Midbrain (tissue), 1 donor: Measurements from ENCODE around the gene ARHGEF26.
"Not testable (repeated sequence)": the region's sequence is repeated elsewhere in the genome, so short reads cannot be mapped to it uniquely, and the experiment has no call there.

Experiments
- DNase-seq: peaks from one replicate; lab custom pipeline; 2025; lab: John Stamatoyannopoulos, UW

Gene ARHGEF26

GRCh38 chr3:154120961-154121700 is at the start of gene ARHGEF26:
ARHGEF26 (plus strand) TSS chr3:154121390; CDS start chr3:154121993, 603 bp downstream.
- DNase-seq: peak; percentile 72

DNA sequence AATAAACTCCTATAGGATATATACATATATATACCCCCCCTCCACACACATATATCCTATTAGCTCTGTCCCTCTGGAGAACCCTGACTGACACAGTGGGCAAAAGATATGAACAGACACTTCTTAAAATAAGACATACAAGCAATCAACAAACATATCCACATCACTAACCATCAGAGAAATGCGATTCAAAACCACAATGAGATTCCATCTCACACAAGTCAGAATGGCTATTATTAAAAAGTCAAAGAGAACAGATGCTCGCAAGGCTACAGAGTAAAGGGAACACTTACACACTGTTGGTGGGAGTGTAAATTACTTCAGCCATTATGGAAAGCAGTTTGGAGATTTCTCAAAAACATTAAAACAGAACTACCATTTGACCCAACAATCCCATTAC is 46.2 kb upstream of the ARHGEF26 start:
- DNase-seq: no peak

DNA sequence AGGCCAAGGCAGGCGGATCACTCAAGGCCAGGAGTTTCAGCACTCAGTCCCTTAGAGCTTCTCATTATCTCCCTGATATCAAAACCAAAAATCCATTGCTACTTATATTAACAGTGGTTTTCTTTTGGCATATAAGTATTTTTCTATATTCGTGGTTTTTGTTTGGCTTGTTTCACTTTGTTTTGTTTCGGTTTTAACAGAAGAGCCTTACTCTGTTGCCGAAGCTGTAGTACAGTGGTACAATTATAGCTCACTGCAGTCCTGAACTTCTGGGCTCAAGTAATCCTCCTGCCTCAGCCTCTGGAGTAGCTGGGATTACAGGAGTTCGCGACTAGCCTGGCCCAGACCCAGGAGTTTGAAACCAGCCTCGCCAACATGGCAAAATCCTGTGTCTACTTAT is 42.5 kb upstream of the ARHGEF26 start:
- no peak for DNase-seq

DNA sequence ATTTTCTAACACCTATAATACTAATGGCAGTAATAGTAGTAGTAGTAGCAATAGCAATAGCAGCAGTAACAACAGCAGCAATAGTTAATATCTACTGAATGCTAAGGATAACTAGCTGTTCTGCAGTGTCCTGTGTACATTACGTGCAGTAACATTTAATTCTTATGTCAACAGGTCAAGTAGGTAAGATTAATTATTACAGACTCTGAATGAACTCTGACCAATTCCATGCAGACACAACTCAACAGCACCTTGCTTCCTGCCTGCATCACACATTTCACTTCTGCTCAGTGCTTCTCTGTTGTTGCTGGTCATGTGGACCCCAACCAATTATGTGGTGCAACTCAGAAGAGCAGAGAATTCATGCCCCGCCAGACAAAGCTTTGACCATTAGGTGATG is 39.9 kb upstream of the ARHGEF26 start:
- no peak for DNase-seq

- DNase-seq: no peak
Measured at GRCh38 chr3:154085071-154085470, 36.1 kb upstream of the ARHGEF26 start.

- no peak for DNase-seq
Measured at GRCh38 chr3:154085799-154086198, 35.4 kb upstream of the ARHGEF26 start.

DNA sequence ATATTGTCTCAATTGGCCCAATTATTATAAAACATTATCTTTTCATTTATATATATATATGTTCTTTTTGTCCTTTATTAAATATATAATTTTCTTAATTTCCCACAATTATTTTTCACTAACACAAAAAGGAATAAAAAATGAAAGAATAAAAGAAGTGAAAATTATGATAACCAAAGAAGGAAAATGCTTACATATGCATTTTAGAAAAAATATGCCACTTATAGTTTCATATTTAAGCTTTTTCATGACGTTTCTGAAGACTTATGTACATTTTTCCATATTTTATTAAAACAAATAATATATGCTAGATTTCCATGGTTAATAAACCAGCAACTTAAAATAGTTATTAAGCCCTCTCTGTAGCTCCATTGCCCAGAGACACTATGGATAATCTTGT is 34.9 kb upstream of the ARHGEF26 start:
- no peak for DNase-seq

- not testable (repeated sequence) for DNase-seq
Measured at GRCh38 chr3:154087756-154088480, 33.3 kb upstream of the ARHGEF26 start.

DNA sequence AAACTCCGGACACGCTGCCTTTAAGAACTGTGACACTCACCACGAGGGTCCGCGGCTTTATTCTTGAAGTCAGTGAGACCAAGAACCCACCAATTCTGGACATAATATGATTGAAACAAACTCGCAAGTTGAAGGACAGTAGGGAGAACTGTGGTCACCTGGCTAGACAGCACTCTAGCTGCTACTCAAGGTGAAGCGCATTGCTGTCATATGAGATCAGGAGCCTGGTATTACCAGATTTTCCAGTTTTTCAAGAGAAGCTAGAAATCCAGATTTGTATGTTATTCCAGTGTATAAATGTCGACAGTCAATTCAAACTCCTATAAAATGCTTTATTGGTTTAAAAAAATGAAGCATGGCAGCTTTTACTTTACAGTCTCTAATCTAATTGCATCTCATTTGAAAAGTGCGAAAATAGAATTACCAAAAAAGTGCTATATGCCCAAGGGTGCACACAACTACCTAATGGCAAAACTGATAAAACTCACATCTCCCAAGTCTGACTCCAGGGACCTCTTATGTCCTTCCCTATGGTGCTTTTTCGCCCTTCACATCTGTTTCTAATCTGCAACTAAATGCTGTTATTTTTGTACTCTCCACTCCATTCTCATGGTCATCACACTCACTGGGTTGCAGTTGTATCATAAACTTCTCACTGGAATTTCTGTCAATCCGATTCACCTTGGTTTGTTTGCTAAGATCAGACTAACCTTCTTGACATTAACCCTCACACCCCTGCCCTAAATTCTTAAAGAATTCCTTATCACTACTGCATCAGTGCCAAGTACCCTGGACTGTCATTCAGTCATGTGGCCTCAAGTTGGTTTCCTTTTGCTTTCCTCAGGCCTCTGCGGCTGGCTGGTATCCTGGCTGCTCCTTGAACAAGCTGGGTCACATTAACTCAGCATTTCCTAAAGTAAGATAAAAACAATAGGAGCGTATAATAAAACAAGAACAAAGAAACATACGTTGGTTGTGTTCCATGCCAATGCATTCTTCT is 31.5 kb upstream of the ARHGEF26 start:
- no peak for DNase-seq

DNA sequence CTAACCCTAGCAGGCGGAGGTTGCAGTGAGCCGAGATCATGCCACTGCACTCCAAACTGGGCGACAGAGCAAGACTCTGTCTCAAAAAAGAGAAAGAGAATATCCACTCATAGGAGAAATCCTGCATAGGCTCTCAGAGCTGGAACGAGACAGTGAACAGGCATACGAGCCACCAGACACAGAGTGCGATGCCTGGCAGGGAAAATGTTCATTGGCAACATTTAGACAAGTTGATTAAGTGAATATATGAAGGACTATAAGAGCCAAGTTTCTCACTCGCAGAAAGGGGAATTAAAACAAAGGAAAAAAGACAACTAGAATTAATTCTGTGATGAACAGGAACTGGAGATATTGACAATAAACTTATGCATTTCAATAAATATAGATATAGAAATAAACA is 27.1 kb upstream of the ARHGEF26 start:
- DNase-seq: no peak

GRCh38 chr3:154095832-154096421 is 25.3 kb upstream of the ARHGEF26 start:
- no peak for DNase-seq

- peak; percentile 48 for DNase-seq
Measured at GRCh38 chr3:154098376-154098775, 22.8 kb upstream of the ARHGEF26 start.

- no peak for DNase-seq
Measured at GRCh38 chr3:154100556-154100955, 20.6 kb upstream of the ARHGEF26 start.

DNA sequence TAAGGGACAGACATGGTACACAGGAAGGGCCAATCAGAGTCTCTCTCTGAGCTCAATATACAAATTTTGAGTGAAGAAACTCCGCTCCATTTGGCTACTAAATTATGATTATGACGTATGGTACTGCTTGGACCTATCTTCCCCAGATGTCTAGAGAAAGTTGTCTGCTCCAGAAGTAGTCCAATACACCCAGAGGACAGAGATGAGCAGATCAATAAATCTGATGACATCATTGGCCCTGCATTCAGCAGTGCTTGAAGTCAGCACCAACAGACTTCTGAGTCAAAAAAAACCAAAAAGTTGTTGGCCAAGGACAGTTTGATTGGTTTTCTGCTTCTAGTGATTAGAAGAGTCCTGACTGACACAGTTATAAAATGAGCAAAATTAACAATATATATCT is 19.9 kb upstream of the ARHGEF26 start:
- no peak for DNase-seq

- DNase-seq: no peak
Measured at GRCh38 chr3:154102225-154102624, 19.0 kb upstream of the ARHGEF26 start.

GRCh38 chr3:154105218-154105975 is 15.8 kb upstream of the ARHGEF26 start:
- no peak for DNase-seq

DNA sequence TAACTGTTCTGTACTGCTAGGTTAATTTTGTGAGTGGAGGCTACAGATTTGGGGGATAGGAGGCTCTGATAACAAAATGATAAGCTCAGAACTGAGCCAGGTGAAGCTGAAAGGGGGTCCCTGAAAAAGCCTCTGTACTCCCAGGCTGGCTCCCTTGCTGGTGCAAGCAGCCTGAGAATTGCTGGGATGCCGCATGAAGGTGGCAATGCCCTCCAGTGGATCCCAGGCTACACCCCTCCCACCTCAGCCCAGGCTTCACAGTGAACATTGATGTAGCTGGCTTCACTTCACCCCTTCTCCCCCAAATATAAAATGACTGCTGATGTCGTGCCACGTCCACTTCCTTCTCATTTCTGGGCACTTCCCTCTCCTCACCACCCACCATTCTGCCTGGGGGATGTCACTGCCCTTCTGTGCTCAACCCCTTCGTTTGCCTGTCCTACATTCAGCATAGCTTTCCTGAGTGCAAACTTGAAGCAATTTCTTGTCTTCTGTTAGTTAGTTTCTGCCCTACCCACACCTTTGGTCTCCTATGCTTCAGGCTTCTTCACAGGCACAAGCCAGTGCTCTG is 9.7 kb upstream of the ARHGEF26 start:
- DNase-seq: no peak

DNA sequence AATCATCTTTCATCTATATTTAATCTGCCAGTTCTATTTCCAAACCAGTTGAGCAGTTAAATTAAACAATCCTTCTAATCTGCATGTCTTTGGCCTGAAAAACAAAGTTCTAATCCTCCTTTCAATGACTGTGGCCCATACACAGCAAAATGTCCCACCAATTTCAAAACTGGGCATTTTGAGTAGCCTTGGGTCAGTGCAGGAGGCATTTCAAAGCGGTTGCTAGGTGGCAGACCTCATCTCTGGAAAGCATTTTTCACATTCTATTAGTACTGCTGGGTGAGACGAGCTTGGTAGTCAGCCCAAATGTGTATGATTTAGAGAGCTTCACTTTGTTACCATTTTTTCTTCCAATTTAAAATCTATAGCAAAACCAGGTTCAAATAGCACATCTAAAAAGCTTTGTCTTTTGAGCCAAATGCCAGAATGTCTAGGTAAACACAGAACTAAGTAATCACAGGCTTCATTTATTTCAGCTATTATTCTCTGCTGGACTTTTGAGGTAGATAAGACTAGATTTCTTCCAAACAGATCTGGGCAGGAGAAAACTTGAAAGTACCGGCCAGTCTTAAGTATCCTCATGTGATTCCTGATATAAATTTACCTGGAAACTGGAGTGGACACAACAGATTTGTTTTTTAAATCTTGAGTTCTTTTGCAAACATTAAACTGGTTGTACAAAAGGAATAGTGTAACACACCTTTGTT is 8.9 kb upstream of the ARHGEF26 start:
- peak; percentile 31 for DNase-seq

DNA sequence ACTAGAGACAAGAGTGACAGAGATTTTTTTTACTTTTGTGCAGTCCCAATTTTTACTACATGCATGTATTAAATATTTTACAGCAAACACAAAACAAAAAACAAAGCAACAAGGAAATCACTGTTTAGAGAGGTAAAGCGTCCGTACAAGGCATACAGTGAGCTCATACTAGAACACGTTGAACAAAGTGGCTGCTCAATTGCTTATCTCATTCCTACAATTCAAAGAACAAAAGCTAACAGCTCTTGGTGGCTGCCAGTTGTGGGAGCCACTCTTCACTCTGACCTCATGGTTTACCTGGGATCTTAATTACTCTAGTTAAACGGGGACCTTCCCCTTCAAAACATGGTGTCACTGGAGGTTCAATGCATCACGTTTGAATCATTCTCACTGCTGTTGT is 7.6 kb upstream of the ARHGEF26 start:
- DNase-seq: no peak

DNA sequence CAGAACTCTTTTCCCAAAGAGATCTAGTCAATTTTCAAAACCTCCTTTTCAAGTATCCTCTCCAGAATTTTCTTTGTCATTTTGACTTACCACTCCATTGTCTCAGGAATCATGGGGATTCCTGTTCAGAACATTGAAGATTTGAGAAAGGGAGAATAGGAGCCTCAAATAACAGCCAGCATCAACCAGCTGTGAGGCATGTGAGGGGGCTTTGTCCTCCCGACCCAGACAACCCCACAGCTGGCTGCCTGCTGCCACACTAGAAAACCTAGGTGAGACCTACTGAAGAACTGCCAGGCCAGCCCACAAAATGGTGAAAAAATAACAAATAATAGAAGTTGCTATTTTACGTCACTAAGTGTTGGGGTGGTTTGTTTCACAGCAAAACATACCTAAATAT is 5.9 kb upstream of the ARHGEF26 start:
- DNase-seq: no peak
